Astrocyte (in vitro differentiated cells and primary cell): ENCODE measurements around the gene OR52B2.

ENCODE experiments used
- EZH2 ChIP-seq: IDR thresholded peaks from 2 replicates; pipeline ENCODE4 v1.6.1; 2012; ENCODE audit warnings: mild to moderate bottlenecking, low read length, inconsistent platforms; ENCODE audit not compliant: insufficient read depth
- TF ChIP-seq, protein P1 (sequence below): IDR thresholded peaks from 2 replicates; pipeline ENCODE4 v1.5.1; 2011; ENCODE audit warnings: low read depth, mild to moderate bottlenecking, inconsistent platforms, low read length, moderate library complexity; ENCODE audit not compliant: insufficient read depth

DNA sequence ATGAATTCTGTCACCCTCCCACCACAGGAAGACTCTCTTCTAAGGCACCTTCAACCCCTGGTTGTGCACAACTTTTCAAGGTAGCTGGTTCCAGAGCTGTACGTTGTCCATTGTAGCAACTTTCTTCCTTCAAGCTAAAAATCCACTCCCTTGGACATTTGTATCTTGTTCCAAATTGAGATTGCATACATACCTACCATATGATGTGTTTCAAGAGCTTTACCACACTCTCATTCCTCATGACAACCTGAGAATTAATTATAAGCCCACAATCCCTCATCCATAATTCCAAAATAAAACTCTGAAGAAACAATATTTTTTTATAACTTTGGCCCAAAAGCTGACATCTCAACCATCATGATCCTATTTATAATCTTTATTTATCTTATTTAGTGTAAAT is 31.9 kb upstream of the OR52B2 start:
- TF ChIP-seq, protein P1, sequence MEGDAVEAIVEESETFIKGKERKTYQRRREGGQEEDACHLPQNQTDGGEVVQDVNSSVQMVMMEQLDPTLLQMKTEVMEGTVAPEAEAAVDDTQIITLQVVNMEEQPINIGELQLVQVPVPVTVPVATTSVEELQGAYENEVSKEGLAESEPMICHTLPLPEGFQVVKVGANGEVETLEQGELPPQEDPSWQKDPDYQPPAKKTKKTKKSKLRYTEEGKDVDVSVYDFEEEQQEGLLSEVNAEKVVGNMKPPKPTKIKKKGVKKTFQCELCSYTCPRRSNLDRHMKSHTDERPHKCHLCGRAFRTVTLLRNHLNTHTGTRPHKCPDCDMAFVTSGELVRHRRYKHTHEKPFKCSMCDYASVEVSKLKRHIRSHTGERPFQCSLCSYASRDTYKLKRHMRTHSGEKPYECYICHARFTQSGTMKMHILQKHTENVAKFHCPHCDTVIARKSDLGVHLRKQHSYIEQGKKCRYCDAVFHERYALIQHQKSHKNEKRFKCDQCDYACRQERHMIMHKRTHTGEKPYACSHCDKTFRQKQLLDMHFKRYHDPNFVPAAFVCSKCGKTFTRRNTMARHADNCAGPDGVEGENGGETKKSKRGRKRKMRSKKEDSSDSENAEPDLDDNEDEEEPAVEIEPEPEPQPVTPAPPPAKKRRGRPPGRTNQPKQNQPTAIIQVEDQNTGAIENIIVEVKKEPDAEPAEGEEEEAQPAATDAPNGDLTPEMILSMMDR: no peak
- TF ChIP-seq EZH2: no peak
